ENCODE results near the gene CDK2.
"Not testable (repeated sequence)": the region's sequence is repeated elsewhere in the genome, so short reads cannot be mapped to it uniquely, and the experiment has no call there.

CDK2 gene

GRCh38 chr12:55979069-55979468 is 12.4 kb downstream of the CDK2 start:
- in situ Hi-C loops (cut with MboI; ENCODE audit: low sequenced_read_pairs), result no loop called here

DNA sequence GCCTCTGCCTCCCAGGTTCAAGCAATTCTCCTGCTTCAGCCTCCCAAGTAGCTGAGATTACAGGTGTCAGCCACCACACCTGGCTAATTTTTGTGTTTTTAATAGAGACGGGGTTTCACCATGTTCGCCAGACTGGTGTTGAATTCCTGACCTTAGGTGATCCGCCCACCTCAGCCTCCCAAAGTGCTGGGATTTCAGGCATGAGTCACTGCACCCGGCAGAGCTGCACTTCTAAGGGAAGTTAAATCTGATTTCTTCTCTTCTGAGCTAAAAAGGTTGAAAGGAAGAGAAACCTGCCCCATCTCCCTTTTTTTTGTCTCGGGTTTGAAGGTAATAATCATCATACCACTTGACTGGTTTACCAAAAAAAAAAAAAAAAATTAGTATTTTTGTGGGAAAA is 15.3 kb downstream of the CDK2 start:
- in situ Hi-C loops (cut with MboI; ENCODE audit: low sequenced_read_pairs), result not testable (repeated sequence)

DNA sequence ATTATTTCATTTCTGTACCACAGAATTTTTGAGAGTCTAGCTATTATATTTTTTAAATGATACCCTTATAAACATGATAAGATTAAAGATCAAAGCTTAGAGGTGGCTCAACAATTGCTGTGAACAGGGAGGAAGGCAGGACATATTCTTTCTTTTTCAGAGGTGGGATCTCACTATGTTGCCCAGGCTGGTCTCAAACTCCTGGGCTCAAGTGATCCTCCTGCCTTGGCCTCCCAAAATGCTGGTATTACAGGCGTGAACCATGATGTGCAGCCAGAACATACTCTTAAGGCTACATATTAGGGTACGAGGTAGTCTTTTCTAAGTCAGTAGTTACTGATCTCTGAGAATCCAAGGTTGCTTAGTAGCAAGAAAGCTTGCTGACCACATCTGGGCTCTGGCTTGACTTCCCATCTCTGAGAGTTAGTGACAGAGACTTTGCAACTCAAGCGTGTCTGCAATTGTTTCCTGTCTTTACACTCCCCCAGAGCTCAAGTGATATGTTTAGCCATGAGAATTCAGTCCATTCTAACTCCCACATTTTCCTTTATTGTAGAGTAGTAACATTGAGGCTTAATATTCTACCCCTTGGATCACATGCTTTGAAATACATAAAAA is 15.8 kb downstream of the CDK2 start:
- in situ Hi-C loops (cut with MboI; ENCODE audit: low sequenced_read_pairs), result no loop called here

DNA sequence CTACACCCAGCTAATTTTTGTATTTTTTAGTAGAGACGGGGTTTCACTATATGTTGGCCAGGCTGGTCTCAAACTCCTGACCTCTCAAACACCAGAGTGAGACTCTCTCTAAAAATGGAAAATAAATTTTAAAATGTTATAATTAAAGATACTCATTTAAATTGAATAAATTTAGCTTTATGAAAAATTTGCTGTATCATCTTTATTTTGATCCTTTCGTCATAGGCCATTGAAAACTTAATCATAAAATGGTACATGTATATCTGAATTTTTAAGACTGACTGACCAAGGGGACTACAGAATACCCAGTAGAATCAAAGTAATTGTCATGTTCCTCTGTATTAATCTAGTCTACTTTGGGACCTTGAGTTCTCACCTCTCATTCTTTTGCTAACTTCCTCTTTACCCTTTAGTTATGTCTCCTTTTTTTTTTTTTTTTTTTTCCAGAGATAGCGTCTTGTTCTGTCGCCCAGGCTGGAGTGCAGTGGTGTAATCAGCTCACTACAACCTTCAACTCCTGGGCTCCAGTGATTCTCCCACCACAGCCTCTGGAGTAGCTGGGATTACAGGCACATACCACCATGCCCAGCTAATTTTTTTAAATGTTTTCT is 16.7 kb downstream of the CDK2 start:
- in situ Hi-C loops (cut with MboI; ENCODE audit: low sequenced_read_pairs), result no loop called here

GRCh38 chr12:55984861-55985260 is 18.2 kb downstream of the CDK2 start:
- in situ Hi-C loops (cut with MboI; ENCODE audit: low sequenced_read_pairs), result no loop called here

DNA sequence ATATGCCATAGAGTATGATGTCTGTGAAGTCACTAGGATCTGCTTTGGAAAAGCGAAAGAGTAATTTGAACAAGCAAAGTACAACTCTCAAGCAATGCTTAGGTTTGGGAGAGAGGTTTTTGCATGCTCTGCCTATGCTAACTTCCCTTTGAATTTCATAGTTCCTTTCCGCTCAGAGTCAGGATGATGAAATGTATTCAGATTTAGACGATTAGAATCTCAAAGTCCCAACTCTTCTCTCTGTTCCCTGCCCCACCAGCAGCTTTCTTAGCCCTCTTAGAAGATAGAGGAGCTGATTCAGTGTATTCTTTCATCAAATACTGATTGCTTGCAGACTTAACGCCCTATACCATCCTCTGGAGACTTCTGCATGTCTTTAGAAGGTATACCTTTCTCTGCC is 18.7 kb downstream of the CDK2 start:
- in situ Hi-C loops (cut with MboI; ENCODE audit: low sequenced_read_pairs), result no loop called here

GRCh38 chr12:55985976-55986375 is 19.3 kb downstream of the CDK2 start:
- in situ Hi-C loops (cut with MboI; ENCODE audit: low sequenced_read_pairs), result not testable (repeated sequence)

DNA sequence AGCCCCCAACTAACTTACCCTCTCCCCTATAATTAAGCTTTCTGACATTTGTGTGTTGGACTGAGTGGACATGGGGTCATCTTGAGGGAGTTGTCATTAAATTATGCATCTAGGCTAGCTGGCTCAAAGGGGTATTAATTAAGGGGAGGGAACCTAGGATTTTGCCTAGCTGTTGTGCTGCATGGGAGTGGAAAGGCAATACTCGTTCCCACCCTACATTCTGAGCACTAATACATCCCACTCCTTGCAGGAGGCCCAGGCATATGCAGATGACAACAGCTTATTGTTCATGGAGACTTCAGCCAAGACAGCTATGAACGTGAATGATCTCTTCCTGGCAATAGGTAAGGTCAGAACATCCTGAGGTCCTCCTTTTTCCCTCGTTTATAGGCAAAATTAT is 24.5 kb downstream of the CDK2 start:
- in situ Hi-C loops (cut with MboI; ENCODE audit: low sequenced_read_pairs), result no loop called here

DNA sequence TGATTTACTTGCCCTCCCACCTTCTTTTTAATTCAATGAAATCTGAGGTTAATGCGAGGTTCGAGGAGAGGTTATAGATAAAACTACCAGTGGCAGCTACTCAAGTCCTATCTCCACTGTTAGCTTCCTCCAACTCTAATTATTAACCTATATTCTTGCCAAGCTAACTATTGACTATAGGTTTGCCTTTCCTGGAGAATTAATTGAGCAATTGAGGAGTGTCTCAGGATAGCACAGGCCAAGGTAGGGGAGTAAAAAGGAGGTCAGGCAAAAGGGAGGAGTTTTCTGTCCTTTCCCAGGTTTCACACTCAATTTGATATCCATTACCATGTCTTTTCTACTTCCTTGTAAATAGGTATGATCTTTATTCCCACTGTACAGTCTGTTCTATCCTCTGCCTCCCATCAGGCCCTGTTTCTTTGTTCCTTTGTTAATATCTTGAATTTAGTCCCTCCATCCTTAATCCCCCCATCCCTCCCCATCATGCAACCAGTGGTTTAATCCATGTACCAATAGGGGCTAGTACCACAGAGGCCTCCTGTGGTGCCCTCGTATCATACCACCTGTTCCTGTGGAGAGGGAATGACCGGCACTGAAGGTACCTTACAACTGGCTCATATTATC is 26.7 kb downstream of the CDK2 start:
- in situ Hi-C loops (cut with MboI; ENCODE audit: low sequenced_read_pairs), result no loop called here

DNA sequence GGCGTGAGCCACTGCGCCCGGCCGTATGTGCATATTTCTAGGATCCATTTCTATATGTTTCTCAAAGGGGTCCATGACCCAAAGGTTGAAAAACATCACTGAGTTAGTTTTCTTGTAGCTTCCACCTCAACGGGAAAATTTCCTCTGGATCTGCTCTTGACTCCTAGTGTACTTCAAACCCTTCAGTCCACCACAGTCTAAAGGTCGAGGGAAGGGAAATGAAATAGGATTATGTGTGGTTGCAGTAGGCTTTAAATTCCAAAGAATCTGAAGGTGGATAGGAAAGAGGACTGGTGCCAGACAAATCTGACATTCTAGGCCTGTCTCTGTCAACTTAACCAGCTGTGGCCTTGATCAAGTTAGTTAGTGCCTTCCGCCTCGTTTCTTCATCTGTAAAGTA is 28.7 kb downstream of the CDK2 start:
- in situ Hi-C loops (cut with MboI; ENCODE audit: low sequenced_read_pairs), result no loop called here

DNA sequence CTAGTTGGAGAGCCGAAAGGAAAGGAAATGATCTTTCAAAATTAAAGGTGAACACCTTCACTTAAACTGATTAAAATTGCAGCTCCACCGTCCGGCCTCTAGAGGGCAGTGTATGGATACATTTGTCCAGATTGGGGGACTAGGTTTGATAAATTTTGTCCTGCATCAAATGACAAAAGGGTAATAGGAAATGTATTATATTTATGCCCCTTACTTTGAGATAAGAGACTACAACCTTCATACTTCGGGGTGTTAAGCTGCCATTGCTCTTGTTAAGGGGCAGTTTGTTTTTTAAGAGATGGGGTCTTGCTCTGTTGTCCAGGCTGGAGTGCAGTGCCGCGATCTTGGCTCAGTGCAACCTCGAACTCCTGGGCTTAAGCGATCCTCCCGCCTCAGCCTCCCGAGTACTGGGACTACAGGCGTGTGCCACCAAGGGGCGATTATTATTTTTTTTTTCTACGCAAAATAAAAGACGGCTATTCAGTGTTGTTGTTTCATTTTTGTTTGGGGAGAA is 29.6 kb downstream of the CDK2 start:
- in situ Hi-C loops (cut with MboI; ENCODE audit: low sequenced_read_pairs), result no loop called here

DNA sequence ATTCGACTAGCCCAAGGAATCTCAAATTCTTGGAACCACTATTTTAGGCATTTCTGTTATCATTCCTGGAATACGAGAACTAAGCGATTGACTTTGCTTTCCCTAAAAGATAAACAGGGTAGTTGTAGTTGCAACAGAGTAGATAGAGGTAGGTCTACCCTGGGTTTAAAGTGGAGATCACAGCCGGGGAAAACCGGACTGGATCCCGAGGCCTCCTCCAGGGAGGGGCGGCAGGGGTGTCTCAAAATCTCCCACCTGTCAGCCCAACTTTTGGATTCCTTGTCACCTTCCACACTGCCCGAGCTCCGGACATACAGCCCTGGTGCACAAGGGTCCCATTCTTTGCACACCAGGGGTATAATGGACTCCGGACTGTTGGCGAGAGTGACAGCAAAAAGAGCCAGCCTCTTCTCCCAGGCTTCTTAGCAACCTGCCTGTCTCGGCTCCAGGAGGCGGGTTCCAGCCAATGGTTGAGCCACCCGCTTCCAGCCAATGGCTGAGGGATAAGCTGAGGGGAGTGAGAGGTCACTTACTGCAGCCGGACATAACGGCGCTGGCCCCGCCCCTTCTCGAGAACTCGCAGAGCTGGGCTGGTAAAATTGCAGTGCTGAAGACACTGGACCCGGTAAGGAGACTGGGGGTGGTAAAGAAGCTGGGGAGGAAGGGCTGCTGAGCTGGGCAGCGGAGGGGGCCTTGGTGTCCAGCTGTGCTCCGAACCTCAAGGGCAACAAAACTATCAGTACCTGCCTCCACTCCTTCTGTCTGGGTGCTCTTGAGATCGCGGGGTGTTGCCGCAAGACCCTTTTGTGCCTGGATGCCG is 30.3 kb downstream of the CDK2 start, which contains the start of gene SUOX:
TSS of gene SUOX (plus strand) at position 562 of the 820 bp plus-strand sequence. CDS start 4,946 bp downstream, outside the sequence.
- in situ Hi-C loops (cut with MboI; ENCODE audit: low sequenced_read_pairs), result no loop called here

- in situ Hi-C loops (cut with MboI; ENCODE audit: low sequenced_read_pairs), result no loop called here
These were observed 30.9 kb downstream of the CDK2 start for GRCh38 chr12:55997535-55997859.

- in situ Hi-C loops (cut with MboI; ENCODE audit: low sequenced_read_pairs), result not testable (repeated sequence)
These were observed 32.9 kb downstream of the CDK2 start for GRCh38 chr12:55999522-55999921.

DNA sequence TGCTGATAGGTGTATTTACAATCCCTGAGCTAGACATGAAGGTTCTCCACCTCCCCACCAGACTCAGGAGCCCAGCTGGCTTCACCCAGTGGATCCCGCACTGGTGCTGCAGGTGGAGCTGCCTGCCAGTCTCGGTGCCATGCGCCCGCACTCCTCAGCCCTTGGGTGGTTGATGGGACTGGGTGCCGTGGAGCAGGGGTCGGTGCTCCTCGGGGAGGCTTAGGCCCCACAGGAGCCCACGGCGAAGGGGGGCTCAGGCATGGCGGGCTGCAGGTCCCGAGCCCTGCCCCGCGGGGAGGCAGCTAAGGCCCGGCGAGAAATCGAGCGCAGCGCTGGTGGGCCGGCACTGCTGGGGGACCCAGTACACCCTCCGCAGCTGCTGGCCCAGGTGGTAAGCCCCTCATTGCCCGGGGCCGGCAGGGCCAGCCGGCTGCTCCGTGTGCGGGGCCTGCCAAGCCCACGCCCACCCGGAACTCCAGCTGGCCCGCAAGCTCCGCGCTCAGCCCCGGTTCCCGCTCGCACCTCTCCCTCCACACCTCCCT is 33.4 kb downstream of the CDK2 start:
- in situ Hi-C loops (cut with MboI; ENCODE audit: low sequenced_read_pairs), result not testable (repeated sequence)

- in situ Hi-C loops (cut with MboI; ENCODE audit: low sequenced_read_pairs), result no loop called here
These were observed 35.0 kb downstream of the CDK2 start for GRCh38 chr12:56001487-56002100.

DNA sequence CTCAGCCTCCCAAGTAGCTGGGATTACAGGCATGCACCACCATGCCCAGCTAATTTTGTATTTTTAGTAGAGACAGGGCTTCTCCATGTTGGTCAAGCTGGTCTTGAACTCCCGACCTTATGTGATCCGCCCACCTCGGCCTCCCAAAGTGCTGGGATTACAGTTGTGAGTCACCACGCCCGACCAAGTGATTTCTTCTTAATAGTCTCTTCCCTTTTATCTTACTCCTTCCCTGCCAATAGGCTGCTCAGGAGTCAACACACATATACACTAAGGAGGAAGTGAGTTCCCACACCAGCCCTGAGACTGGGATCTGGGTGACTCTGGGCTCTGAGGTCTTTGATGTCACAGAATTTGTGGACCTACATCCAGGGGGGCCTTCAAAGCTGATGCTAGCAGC is 36.7 kb downstream of the CDK2 start:
- in situ Hi-C loops (cut with MboI; ENCODE audit: low sequenced_read_pairs), result not testable (repeated sequence)

DNA sequence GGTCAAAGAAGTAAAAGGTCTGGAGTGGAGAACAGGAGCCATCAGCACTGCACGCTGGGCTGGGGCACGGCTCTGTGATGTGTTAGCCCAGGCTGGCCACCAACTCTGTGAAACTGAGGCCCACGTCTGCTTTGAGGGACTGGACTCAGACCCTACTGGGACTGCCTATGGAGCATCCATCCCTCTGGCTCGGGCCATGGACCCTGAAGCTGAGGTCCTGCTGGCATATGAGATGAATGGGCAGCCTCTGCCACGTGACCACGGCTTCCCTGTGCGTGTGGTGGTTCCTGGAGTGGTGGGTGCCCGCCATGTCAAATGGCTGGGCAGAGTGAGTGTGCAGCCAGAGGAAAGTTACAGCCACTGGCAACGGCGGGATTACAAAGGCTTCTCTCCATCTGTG is 37.6 kb downstream of the CDK2 start:
- in situ Hi-C loops (cut with MboI; ENCODE audit: low sequenced_read_pairs), result no loop called here

DNA sequence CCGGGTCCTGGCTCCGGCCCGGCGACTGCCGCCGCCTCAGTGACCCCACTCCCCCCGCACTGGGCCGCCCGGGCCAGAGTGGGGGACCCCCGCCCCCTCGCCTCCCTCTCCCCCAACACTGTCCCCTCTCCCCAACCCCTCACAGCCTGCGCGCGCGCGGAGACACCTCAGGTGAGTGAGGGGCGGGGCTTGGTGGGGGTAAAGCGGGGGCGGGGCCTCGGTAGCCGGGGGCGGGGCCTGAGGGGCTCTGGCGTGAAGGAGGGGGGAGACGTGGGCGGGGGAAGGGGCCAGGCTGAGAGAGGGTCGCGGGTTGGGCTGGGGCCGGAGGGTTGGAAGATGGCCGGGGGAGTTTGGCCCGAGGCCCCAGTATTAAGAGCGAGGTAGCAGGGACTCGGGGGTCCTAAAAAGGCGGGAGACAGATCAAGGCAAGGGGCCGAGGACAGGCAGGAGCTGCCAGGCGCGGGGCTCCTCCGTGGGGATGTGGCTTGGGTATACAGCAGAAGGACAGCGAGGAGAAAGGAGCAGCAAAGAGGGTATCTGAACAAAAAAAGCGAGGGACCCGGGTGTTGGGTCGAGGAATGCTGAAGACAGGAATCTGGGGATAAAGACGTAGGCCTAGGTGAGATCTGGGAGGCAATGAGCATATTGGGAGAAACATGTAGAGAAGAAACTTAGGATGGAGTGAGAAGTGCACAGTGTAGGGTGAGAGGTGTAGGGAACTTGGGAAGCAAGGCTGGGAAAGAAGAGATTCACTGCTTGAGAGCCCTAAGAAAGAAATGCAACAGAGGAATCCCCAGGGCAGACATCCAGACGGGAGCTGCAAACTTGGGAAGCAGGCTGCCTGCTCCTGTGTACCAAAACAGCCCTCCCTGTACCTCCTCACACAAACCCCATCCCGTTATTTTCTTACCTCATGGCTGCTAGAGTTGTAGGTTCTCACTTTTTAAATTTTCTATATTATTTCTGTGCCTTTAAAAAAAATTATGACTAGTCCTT is 41.2 kb downstream of the CDK2 start:
- in situ Hi-C loops (cut with MboI; ENCODE audit: low sequenced_read_pairs), result no loop called here
